GM18870 (cell line): ENCODE data around the gene ALOX15.
"Not testable (repeated sequence)": the region's sequence is repeated elsewhere in the genome, so short reads cannot be mapped to it uniquely, and the experiment has no call there.

Source experiments
- ATAC-seq: cut with Tn5 transposase; IDR thresholded peaks from one replicate; pipeline ENCODE4 v1.9.1; 2021; ENCODE audit warnings: moderate library complexity; ENCODE audit not compliant: unreplicated experiment

ALOX15 gene

DNA sequence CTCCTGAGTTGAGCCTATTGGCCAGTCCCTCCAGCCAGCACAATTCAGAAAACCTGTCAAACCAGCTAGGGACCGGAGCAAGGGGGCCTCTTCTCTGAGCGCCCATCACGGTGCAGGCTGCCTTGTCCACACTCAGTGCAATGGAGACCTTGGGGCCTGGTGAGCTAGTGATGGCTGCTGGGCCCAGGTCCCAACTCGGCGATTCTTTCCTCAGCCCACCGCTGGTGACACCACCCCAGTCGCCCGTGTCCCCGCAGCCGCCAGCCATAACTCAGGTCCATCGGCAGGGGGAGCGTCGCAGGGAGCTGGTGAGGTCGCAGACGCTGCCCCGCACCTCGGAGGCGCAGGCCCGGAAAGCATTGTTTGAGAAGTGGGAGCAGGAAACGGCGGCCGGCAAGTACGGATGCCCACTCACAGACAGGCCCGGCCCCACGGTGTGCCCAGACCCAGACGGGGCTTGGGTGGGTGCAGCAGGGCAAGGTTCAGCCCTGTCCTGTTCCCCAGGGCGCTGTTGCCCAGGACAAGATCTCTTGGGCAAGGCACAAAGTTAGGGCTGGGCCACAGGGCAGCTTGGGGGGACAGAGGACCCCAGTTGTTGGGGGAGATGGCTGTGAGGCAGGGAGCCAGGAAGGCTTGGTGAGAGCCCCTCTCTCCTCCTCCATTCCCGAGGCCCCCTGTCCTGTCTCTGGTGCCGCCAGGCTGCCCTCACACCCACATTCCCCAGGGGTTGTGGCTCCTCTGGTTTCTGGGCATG is 46.4 kb downstream of the ALOX15 start:
- no peak for ATAC-seq

GRCh38 chr17:4594406-4594805 is 47.1 kb downstream of the ALOX15 start:
- no peak for ATAC-seq

GRCh38 chr17:4593021-4593421 is 48.5 kb downstream of the ALOX15 start:
- ATAC-seq, result no peak

GRCh38 chr17:4592240-4593005 is 49.1 kb downstream of the ALOX15 start:
- no peak for ATAC-seq

- no peak for ATAC-seq
Measured at GRCh38 chr17:4591529-4591928, 49.9 kb downstream of the ALOX15 start.

- ATAC-seq, result no peak
Measured at GRCh38 chr17:4590981-4591453, 50.5 kb downstream of the ALOX15 start.

GRCh38 chr17:4590042-4590441 is 51.4 kb downstream of the ALOX15 start:
- not testable (repeated sequence) for ATAC-seq

DNA sequence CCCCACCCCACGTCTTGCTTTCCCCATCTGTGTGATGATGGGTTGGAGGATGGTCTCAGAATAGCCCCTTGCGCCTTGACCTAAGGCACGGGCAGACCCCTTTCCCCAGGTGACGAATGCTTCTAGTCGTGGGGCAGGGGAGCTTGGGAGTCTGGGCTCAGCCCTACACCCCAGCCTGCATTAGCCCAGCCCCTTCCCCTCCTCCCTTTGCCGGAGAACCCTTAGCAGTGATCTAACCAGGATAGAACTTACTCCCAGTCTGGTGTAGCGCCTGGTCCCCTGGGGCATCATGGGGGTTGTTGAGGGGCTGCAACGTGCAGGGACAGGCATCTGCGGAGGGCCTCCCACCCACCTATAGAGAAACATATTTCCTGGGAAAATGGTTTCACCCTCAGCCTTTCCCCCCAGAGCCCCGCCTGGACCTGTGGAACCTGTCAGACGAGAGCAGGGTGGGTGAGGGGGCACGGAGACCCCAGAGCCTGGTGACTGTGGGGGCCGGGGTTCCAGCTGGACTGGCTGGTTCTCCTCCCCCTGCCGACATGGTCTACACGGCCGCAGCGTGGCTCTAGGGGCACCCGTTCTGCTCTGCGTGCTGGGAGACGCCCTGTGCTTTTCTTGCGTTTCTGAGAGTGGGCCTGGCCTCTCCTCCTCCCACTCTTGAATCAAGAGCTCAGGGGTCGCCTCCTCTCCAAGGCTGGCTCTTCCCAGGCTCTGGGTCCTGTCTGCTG is 52.4 kb downstream of the ALOX15 start:
- ATAC-seq, result no peak

- no peak for ATAC-seq
Measured at GRCh38 chr17:4588391-4588790, 53.1 kb downstream of the ALOX15 start.

- no peak for ATAC-seq
Measured at GRCh38 chr17:4587803-4588202, 53.7 kb downstream of the ALOX15 start.

- no peak for ATAC-seq
Measured at GRCh38 chr17:4587195-4587594, 54.3 kb downstream of the ALOX15 start.

GRCh38 chr17:4586043-4586442 is 55.4 kb downstream of the ALOX15 start:
- ATAC-seq, result no peak

DNA sequence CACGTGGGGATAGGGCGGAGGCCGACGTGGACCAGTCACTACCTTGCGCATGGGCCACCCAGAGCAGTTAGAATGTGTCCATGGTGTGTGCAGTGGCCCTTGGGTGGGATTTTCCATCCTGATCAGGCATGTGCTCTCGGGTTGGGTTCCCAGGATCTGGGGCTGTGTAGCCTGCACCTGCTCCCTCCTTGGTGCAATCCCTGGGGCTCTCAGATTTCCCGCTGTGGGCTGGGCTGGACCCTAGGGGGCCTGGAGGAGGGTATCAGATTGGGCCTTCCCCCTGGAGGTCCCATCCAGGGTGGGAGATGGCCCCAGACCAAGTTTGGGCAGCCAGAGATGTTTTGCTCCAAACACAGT is 55.9 kb downstream of the ALOX15 start:
- no peak for ATAC-seq

DNA sequence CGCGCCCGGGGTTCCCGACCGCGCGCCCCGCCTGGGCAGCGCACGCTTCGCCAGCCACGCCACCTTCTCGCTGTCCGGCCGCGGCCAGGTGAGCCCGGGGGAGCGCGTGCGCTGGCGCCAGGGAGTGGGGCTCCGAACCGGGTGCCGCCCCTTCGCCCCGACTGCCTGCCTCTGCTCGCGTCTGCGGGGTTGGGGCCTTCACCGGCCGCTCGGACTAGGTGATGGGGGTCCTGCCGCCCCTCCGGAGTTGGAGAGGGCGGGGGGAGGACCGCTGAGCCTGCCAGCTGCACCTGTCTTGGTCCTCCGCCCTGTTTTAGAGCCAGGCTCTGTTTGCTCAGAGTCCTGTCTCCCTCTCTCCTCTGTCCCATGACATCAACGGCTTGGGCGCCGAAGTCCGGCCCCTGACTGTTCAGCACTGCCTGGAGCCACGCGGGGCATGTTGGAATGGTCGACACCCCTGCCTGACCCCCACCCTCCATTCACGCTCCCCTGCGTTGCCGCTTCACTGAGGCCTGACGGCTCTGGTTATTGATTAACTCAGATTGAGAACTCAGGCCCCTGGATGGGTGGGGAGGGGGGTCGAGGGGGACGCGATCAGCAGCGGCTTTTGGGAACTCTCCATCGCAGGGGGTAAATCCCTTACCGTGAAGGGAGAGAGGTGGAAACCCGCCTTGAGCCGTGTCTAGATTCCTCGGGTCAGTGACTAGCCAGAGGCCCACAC is 56.4 kb downstream of the ALOX15 start:
- ATAC-seq, result no peak

GRCh38 chr17:4584101-4584916 is 57.2 kb downstream of the ALOX15 start, which contains the start of gene SMTNL2:
Gene SMTNL2, plus strand, starts transcription at chr17:4584529. Its CDS starts 77 bp downstream, at chr17:4584606.
- ATAC-seq, result no peak

GRCh38 chr17:4583782-4584100 is 57.7 kb downstream of the ALOX15 start:
- no peak for ATAC-seq

- no peak for ATAC-seq
Measured at GRCh38 chr17:4583206-4583605, 58.3 kb downstream of the ALOX15 start.

DNA sequence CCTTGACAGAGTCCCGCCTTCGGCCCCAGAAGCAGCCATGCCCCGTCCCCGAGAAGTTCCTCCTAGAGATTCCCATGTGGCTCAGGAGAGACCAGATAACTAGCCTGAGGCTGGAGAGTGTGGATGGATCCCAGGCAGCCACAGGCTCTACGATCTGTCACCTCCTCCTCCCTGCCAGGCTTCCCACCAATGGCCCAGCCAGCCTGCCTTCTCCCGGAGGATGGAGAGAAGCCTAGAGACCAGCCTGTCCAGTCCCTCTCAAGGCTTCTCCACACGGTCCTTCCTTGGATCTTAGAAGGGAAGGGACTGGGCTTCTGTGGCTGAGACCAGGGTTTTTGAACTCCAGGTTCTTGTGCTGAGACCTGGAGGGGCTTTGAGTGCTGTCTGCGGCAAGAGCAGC is 58.8 kb downstream of the ALOX15 start:
- no peak for ATAC-seq

GRCh38 chr17:4582101-4582501 is 59.4 kb downstream of the ALOX15 start:
- ATAC-seq, result no peak
